ENCODE data around the gene TSPOAP1.

Gene TSPOAP1

DNA sequence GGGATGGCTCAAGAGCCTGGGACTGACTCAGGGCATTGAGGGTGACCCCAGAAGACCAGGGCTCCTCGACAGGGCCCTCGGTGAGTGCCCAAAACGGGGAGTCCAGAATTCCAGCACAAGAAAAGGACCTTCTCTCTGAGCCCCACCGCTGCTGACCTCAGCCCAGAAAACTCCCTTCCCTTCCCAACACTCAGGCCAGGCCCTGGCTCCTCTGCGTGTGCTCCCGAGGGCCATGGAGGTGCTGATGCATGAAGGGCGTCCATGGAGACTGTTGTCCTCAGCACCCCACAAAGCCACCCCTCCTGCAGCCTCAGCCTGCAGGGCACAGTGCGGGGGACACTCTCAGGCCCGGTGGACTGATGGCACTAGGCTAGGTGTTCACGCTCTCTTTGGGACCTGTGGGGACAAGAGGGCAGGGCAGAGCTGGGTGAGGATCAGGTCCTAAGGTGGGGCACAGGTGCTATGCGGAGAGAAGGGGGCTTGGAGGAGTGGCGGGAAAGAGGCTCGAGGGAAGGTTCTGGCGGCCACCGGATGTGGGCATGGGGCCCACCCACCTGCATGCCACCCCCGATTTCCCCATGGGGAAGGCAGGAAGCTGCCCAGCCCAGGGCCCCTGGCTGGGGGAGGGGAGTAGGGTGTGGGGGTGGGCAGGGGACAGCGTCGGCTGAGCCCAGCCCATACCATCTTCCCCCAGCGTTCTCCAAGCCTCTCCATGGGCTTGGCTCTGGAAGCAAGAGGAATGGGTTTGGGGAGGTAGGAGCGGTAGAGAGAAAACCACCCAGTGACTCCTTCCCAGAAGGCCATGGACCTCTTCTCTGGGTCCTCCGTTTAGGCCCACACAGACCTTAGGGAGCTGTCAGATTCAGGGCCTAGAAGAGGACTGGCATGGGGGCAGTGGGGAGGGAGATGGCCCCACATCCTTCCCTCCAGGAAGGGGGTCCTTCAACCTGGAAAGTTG is 4.5 kb upstream of the TSPOAP1 start:
- TF ChIP-seq, protein P1, sequence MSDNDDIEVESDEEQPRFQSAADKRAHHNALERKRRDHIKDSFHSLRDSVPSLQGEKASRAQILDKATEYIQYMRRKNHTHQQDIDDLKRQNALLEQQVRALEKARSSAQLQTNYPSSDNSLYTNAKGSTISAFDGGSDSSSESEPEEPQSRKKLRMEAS (IDR thresholded peaks at IDR 0.05; ENCODE audit: low read depth, low read length): 0 out of 2 replicates have a peak, but pooled peaks have one; percentile 43
- peak; percentile 35 for TF ChIP-seq POLR2A (IDR thresholded peaks at IDR 0.05; ENCODE audit: extremely low read depth, insufficient read length)
- TF ChIP-seq MYC (IDR thresholded peaks at IDR 0.05; ENCODE audit: low read depth, low read length): no peak
- peak; percentile 93 for DNase-seq (ENCODE audit: low read depth)
- H3K4me3 ChIP-seq (ENCODE audit: low read depth, low read length): peak overlapping the region; percentile 81

DNA sequence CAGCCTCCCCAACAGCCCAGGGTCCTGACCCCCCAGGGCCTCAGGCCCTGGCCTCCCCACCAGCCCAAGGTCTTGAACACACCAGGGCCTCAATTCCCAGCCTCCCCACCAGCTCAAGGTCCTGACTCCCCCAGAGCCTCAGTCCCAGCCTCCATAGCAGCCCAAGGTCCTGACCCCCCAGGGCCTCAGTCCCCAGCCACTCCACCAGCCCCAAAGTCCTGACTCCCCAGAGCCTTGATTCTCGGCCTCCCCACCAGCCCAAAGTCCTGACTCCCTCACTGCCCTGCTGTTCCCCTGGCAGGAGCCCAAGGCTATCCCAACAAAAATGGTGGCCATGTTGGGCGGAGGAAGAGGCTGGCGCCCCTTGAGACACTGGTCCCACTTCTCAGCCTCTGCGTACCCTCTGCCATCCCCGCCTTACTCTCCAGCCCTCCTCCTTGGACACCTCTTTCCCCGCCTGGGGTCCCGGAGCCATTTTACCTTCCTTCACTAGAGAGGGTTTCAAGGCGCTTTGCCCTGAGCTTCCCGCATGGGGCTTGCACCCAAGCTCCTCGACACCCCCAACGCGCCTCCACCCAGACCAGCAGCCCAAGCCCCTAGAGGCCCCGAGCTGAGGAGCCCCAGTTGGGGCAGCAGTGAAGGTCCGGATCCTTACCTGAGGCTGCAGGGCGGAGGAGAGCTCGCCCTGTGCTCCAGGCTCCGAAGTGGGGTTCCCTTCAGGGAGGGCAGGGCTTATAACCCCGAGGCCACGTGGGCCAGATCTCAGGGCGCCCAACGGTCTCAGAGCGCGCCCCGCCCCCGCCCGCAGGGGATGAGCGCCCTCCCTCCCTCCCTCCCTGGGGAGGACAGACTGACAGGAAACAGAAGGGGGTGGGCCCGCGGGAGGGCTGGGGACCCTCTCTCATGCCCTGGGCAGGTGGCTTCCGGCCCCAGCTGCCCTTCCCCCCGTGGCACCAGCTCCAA is 3.5 kb upstream of the TSPOAP1 start:
- TF ChIP-seq POLR2A (IDR thresholded peaks at IDR 0.05; ENCODE audit: extremely low read depth, insufficient read length) (peak; percentile 99), MYC (IDR thresholded peaks at IDR 0.05; ENCODE audit: low read depth, low read length) (peak; percentile 68)
- TF ChIP-seq, protein P1 (IDR thresholded peaks at IDR 0.05; ENCODE audit: low read depth, low read length): peak; percentile 92
- TF ChIP-seq, protein P2, sequence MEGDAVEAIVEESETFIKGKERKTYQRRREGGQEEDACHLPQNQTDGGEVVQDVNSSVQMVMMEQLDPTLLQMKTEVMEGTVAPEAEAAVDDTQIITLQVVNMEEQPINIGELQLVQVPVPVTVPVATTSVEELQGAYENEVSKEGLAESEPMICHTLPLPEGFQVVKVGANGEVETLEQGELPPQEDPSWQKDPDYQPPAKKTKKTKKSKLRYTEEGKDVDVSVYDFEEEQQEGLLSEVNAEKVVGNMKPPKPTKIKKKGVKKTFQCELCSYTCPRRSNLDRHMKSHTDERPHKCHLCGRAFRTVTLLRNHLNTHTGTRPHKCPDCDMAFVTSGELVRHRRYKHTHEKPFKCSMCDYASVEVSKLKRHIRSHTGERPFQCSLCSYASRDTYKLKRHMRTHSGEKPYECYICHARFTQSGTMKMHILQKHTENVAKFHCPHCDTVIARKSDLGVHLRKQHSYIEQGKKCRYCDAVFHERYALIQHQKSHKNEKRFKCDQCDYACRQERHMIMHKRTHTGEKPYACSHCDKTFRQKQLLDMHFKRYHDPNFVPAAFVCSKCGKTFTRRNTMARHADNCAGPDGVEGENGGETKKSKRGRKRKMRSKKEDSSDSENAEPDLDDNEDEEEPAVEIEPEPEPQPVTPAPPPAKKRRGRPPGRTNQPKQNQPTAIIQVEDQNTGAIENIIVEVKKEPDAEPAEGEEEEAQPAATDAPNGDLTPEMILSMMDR (IDR thresholded peaks at IDR 0.05; ENCODE audit: low read depth, low read length): no peak
- peak overlapping the region; percentile 99 for H3K4me3 ChIP-seq (ENCODE audit: low read depth, low read length)
- peak; percentile 97 for DNase-seq (ENCODE audit: low read depth)

DNA sequence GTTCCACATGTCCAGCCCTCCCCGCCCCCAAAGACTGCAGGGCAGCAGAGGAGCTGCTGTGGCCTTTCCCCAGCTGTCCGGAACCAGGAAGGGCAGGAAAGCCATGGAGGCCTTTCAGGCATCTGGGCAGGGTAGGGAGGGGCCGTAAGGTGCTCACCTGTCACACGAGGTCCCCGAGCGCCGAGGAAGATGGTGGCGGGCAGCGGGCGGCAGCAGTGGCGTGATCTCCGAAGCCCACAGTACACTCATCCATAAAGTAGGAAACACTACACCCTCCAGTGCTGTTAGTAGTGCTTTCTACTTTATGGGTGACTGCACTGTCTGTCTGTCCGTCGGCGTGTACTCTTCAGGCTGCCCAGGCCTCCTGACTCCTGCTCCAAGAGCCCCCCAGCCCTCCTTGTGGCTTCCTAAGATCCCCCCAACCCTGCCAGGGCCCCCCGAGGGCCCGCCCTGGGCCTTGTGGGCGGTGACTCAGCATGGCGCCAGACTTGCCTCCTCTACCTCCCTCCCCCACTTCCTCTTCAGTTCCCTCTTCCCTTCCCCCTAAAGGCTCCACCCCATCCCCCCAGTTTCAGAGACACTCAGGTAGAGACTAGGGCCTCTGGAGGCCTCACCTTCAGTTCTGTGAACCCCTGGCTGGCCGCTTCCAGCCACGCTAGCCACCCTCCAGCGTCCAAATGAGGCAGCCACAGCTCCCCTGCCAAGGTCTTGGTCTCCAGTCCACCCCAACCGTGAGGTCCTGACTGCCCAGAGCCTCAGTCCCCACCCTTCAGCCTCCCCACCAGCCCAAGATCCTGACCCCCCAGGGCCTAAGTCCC is 2.6 kb upstream of the TSPOAP1 start:
- peak overlapping the region; percentile 99 for H3K4me3 ChIP-seq (ENCODE audit: low read depth, low read length)
- TF ChIP-seq, protein P1 (IDR thresholded peaks at IDR 0.05; ENCODE audit: low read depth, low read length): peak; percentile 14; the same call in 1 of the 2 replicates
- TF ChIP-seq, protein P2 (IDR thresholded peaks at IDR 0.05; ENCODE audit: low read depth, low read length): no peak
- TF ChIP-seq MYC (IDR thresholded peaks at IDR 0.05; ENCODE audit: low read depth, low read length) (peak; percentile 54; the same call in 1 of the 2 replicates), POLR2A (IDR thresholded peaks at IDR 0.05; ENCODE audit: extremely low read depth, insufficient read length) (no peak)
- DNase-seq (ENCODE audit: low read depth): peak; percentile 88

DNA sequence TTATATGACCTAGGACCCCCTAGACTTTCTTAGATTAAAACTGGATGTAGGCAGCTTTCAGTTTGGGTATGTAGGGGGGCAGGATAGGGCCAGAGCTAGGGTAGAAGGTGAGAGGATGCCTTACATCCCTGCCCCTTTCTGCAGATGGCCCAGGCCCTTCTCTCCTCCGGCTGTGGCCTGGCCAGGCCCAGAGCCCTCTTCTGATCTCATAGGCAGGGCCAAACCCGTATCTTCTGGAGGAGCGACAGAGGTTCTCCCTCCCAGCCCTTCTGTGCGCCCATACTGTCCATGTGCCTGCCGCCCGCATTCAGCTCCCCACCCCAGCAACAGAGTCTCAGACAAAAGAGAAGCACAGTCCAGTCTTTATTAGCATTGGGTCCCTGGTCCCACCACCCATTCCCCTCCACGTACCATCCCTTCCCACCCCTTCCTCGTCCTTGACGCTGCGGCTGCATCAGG is 2.0 kb upstream of the TSPOAP1 start:
- peak overlapping the region; percentile 99 for H3K4me3 ChIP-seq (ENCODE audit: low read depth, low read length)
- TF ChIP-seq, protein P2 (IDR thresholded peaks at IDR 0.05; ENCODE audit: low read depth, low read length): no peak
- no peak for TF ChIP-seq MYC (IDR thresholded peaks at IDR 0.05; ENCODE audit: low read depth, low read length)
- no peak for TF ChIP-seq POLR2A (IDR thresholded peaks at IDR 0.05; ENCODE audit: extremely low read depth, insufficient read length)
- TF ChIP-seq, protein P1 (IDR thresholded peaks at IDR 0.05; ENCODE audit: low read depth, low read length): no peak
- peak; percentile 62 for DNase-seq (ENCODE audit: low read depth)

DNA sequence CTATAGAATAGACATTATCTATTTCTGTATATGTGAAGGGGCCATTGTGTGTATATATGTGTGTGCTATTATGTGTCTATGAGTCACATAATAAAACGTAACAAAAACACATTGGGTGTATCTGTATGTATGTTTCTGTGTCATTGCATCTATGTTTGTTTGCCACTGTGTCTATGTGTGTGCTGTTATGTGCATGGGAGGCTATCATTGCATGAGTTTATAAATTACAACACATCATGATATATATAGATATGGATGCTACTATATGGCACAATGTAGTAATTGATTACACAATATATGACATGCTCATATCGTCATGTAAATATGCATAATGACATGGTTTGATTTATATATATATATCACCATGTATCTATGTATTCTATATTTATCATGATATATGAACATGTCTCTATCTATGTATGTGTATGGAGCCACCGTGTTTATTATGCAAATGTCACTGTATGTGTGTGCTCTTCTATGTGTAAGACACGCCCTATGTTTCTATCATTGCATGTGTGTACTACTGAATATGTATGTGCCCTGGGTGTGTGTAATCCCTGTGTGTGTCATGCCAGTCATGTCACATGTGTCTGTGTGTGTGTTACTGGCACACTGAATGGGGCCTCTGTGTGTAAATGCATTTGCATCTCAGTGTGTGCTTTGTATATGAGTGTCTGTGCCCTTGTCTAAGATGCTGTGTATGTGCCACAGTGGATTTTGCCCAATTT is 1.4 kb upstream of the TSPOAP1 start:
- peak; percentile 82 for DNase-seq (ENCODE audit: low read depth)
- peak; percentile 68 for TF ChIP-seq POLR2A (IDR thresholded peaks at IDR 0.05; ENCODE audit: extremely low read depth, insufficient read length)
- TF ChIP-seq, protein P2 (IDR thresholded peaks at IDR 0.05; ENCODE audit: low read depth, low read length): no peak
- peak; percentile 33 for TF ChIP-seq MYC (IDR thresholded peaks at IDR 0.05; ENCODE audit: low read depth, low read length)
- TF ChIP-seq, protein P1 (IDR thresholded peaks at IDR 0.05; ENCODE audit: low read depth, low read length): peak; percentile 77
- peak overlapping the region; percentile 99 for H3K4me3 ChIP-seq (ENCODE audit: low read depth, low read length)
